GM12891 (cell line): Measurements from ENCODE around the gene EFHB. TPM values are rescaled to one million over a fixed set of nuclear protein-coding genes. Genes with fewer than 3 reads are reported as not detected.
"Not testable (repeated sequence)": the region's sequence is repeated elsewhere in the genome, so short reads cannot be mapped to it uniquely, and the experiment has no call there.

Experiments
- DNase-seq: peaks from one replicate; pipeline ENCODE4 v3.0.0; 2011; ENCODE audit warnings: low spot score; ENCODE audit not compliant: insufficient read length
- FAIRE-seq: peaks from 2 replicates; lab custom pipeline; 2011; peaks lifted over from hg19 to GRCh38; lab: Jason Lieb, UNC
- PAX5 ChIP-seq: IDR thresholded peaks from 2 replicates; pipeline ENCODE4 v1.6.1; 2011; ENCODE audit warnings: low read length, moderate library complexity, mild to moderate bottlenecking; ENCODE audit not compliant: insufficient read depth, severe bottlenecking
- POLR2A ChIP-seq: IDR thresholded peaks from 2 replicates; pipeline ENCODE4 v1.6.1; 2011; ENCODE audit warnings: low read depth, low read length, control low read depth
- POLR2AphosphoS5 ChIP-seq: IDR thresholded peaks from 2 replicates; pipeline ENCODE4 v1.6.1; 2011; ENCODE audit warnings: low read depth, low read length, control low read depth
- POU2F2 ChIP-seq: IDR thresholded peaks from 2 replicates; pipeline ENCODE4 v1.6.1; 2011; ENCODE audit warnings: low read depth, mild to moderate bottlenecking, control low read depth, low read length, moderate library complexity
- SPI1 ChIP-seq: IDR thresholded peaks from 2 replicates; pipeline ENCODE4 v1.6.1; 2011; ENCODE audit warnings: low read depth, low read length, control low read depth
- TAF1 ChIP-seq: IDR thresholded peaks from 2 replicates; pipeline ENCODE4 v1.6.1; 2011; ENCODE audit warnings: low read depth, low read length, control low read depth
- polyA plus RNA-seq: library from polyadenylated mRNA; unstranded; fragments of >200 nt; gene quantifications from one replicate; pipeline ENCODE4 v1.2.1, GENCODE V29; 2012; ENCODE audit warnings: low read depth, missing spikeins, inconsistent platforms; ENCODE audit not compliant: missing spikeins

Gene EFHB
- 0.32 TPM for polyA plus RNA-seq

- FAIRE-seq (no peak), DNase-seq (no peak)
- TF ChIP-seq POLR2AphosphoS5 (no peak), PAX5 (no peak), TAF1 (no peak), SPI1 (no peak), POLR2A (no peak), POU2F2 (no peak)
Observed at GRCh38 chr3:19934098-19934566, at the start of gene EFHB. Gene EFHB, minus strand, starts transcription at chr3:19934217. Its CDS starts 199 bp downstream, at chr3:19934018.

GRCh38 chr3:19972054-19972453 lies 38.0 kb upstream of the EFHB start:
- FAIRE-seq (no peak), DNase-seq (no peak)
- TF ChIP-seq PAX5 (no peak), POU2F2 (no peak), POLR2AphosphoS5 (no peak), SPI1 (no peak), POLR2A (no peak), TAF1 (no peak)

- no peak for DNase-seq
- TF ChIP-seq POU2F2 (no peak), TAF1 (no peak), POLR2AphosphoS5 (no peak), POLR2A (no peak), SPI1 (no peak), PAX5 (no peak)
- FAIRE-seq: no peak
Observed at GRCh38 chr3:19970327-19970726, 36.3 kb upstream of the EFHB start.

- TF ChIP-seq POU2F2 (no peak), POLR2AphosphoS5 (no peak), SPI1 (no peak), POLR2A (no peak), TAF1 (no peak), PAX5 (no peak)
- DNase-seq (no peak), FAIRE-seq (no peak)
Observed at GRCh38 chr3:19967812-19968211, 33.8 kb upstream of the EFHB start.

GRCh38 chr3:19967208-19967607 lies 33.2 kb upstream of the EFHB start:
- DNase-seq: no peak
- no peak for FAIRE-seq
- no peak for TF ChIP-seq POLR2AphosphoS5
- no peak for TF ChIP-seq SPI1
- TF ChIP-seq POU2F2: no peak
- TF ChIP-seq TAF1: no peak
- no peak for TF ChIP-seq PAX5
- no peak for TF ChIP-seq POLR2A

GRCh38 chr3:19961960-19962359 lies 27.9 kb upstream of the EFHB start:
- TF ChIP-seq TAF1 (no peak), SPI1 (no peak), POLR2AphosphoS5 (no peak), PAX5 (no peak), POLR2A (no peak), POU2F2 (no peak)
- FAIRE-seq (no peak), DNase-seq (no peak)

- FAIRE-seq (peak; percentile 26), DNase-seq (no peak)
- no peak for TF ChIP-seq POLR2A
- TF ChIP-seq SPI1: no peak
- no peak for TF ChIP-seq TAF1
- no peak for TF ChIP-seq POLR2AphosphoS5
- TF ChIP-seq PAX5: no peak
- TF ChIP-seq POU2F2: no peak
Observed at GRCh38 chr3:19960696-19961095, 26.7 kb upstream of the EFHB start.

GRCh38 chr3:19959505-19959904 lies 25.5 kb upstream of the EFHB start:
- TF ChIP-seq SPI1 (no peak), TAF1 (no peak), POLR2AphosphoS5 (no peak), POU2F2 (no peak)
- DNase-seq: no peak
- FAIRE-seq: no peak

- DNase-seq, FAIRE-seq: not testable (repeated sequence)
Observed at GRCh38 chr3:19957354-19957753, 23.3 kb upstream of the EFHB start.

- no peak for DNase-seq
- FAIRE-seq: no peak
- TF ChIP-seq PAX5 (no peak), POLR2AphosphoS5 (no peak), POLR2A (no peak), POU2F2 (no peak), SPI1 (no peak), TAF1 (no peak)
Observed at GRCh38 chr3:19954676-19955075, 20.7 kb upstream of the EFHB start.
